Thyroid gland (tissue), 4 donors: ENCODE measurements around the gene HOXC11.

Source experiments
- CTCF ChIP-seq, 6 experiments: fragments of 200-600 bp in 3 of 6; fragments of 450-650 bp in 3 of 6; sonication (generic) in 3 of 6; IDR thresholded peaks; one replicate each; pipeline ENCODE4 v1.5.1; 2016 to 2019; ENCODE audit warnings: antibody characterized with exemption in 6 of 6, mild to moderate bottlenecking in 2 of 6, inconsistent platforms in 1 of 6, moderate library complexity in 1 of 6
- POLR2A ChIP-seq, 2 donors: fragments of 450-650 bp; IDR thresholded peaks; one replicate each; pipeline ENCODE4 v1.6.1; 2017; ENCODE audit warnings: antibody characterized with exemption in 2 of 2, mild to moderate bottlenecking in 2 of 2, moderate library complexity in 1 of 2

GRCh38 chr12:53949631-53950436, 23.1 kb upstream of the HOXC11 start:
- TF ChIP-seq POLR2A (IDR thresholded peaks at IDR 0.05) (no peak), CTCF (IDR thresholded peaks at IDR 0.05) (no peak)
